GM18519 (cell line): ENCODE measurements around the gene BLOC1S4.
"Not testable (repeated sequence)": the region's sequence is repeated elsewhere in the genome, so short reads cannot be mapped to it uniquely, and the experiment has no call there.

Experiments used
- ATAC-seq: cut with Tn5 transposase; IDR thresholded peaks from one replicate; pipeline ENCODE4 v1.9.1; 2021; ENCODE audit warnings: mild to moderate bottlenecking, moderate library complexity; ENCODE audit not compliant: unreplicated experiment, low FRiP score

The BLOC1S4 gene

DNA sequence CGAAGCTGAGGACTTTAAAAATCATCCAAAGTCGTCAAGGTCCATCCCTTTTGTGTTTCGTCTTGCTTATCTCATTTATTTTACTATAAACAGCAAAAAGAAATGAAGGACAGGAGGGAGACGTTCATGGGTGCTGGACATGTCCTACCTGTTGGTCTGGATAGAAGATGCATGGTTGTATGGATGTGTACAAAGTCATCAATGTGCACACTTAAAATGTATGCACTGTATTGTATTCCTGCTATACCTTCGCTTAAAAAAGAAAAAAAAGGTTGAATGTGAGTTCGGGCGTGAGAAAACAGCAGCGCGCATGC, 313 bp upstream of the BLOC1S4 start:
- peak; percentile 13 for ATAC-seq

DNA sequence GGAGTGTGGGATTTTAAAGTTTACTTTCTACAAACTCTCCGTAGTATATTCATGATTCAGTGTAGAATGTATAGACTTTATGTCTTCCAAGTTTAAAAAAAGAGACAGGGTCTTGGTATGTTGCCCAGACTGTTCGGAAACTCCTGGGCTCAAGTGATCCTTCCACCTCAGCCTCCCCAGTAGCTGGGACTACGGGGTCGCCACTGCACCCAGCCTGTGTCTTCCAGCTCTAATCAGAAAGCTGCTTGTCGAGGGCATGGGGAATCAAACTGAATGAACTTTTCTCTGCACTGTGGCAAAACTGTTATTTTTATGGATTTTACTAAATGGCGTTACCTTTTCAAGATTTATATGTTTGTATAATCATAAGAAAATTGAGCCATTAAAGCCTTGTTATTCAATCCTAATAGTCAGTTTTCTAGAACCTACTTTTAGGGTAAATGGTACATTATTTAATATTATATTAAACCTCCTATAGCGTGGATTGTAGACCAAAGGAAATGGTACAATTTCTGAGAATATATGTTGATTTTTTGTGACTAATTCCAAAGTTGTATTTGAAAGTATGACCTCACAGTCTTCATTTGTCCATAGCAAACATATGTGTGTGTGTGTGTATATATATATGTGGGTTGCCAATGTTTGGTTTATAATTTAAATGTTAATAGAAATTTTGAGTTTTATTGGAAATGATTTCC, 1.1 kb downstream of the BLOC1S4 start:
- ATAC-seq = no peak

DNA sequence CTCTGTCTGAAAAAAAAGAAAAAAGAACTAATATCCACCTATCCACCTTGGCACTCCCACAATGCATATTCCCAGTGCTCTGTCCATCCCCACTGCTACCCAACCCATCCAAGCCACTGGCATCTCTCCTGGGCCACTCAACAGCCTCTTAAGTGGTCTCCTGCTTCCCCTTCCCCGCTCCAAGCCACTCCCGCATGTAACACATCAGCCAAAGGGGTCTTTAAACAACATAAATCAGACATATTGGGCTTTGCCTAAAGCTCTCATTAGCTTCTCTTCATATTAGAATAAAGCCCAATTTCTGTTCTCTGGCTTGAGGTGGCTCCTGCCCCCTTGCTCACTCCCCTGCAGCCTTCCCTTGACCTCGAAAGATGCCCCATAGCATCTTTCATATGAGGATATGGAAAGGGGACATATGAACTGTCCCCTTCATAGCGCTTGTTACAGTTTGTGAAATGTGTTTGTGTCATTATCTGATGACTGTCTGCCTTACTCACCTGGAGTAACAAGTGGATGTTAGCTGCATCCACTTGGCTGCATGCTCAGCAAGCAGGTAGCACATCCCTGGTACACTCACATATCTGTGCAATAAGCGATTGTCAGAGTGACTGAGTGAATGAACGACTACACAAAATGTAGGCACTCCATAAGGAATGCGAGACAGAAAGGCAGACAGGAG, 3.1 kb downstream of the BLOC1S4 start:
- ATAC-seq = no peak

DNA sequence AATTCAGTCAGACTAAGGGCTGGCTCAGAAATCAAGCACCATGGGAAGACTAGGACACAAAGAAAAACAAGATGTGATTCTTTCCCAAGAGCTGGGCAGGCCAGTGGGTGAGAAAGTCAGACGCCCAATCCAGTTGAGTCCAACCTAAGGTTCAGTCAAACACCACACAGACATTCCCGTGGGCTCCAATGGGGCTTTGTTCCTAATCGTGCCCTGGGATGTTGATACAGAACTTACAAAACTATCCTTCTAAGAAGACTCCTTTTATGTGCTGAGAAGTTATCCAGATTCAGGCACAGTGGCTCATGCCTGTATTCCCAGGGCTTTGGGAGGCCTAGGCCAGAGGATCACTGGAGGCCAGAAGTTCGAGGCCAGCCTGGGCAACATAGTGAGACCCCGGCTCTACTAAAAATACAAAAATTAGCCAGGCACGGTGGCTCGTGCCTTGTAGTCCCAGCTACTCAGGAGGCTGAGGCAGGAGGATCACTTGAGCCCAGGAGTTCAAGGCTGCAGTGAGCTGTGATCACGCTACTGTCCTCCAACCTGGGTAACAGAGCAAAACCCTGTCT, 3.7 kb downstream of the BLOC1S4 start:
- ATAC-seq = no peak

DNA sequence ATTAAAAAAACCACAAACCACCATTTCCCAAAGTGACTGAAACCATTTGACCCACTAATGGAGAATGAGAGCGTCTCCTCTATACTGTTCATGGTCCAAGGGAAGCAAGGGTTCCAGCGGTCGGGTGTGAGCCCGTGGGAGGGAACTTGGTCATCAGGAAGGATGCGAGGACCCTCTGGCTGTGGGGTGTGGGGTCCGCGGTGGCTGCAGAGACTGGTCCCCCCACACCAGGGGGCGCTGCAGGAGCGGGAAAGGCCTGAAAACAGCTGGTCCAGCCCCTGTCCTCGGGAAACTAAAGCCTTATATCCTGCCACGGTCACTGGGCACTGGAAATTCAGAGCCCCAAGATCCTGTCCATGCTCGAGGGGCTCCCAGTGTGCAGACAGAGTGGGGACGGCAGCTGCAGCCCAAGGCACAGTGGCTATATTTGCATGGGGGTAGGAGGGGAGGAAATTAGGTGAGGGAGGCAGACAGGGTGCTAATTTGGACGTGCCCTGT, 4.3 kb downstream of the BLOC1S4 start:
- ATAC-seq = no peak

DNA sequence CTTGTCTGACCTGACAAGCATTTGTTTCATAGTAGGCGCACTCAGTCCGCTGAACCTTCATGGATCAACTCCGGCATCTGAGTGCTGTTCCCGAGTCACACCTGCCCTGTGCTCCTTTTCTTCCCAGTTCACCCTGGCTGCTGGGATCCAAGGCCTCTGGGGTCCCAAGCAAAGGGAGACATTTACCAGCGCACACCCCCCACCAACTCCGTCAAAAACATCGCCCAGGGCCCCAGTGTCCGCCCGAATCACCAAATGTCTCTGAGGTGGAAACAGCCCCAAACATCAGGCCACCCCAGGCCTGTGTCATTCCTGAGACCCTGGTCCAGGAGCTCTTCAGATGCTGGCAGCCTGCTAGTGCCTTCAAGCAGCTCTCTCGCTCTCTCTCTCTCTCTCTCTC, 5.1 kb downstream of the BLOC1S4 start:
- no peak for ATAC-seq

DNA sequence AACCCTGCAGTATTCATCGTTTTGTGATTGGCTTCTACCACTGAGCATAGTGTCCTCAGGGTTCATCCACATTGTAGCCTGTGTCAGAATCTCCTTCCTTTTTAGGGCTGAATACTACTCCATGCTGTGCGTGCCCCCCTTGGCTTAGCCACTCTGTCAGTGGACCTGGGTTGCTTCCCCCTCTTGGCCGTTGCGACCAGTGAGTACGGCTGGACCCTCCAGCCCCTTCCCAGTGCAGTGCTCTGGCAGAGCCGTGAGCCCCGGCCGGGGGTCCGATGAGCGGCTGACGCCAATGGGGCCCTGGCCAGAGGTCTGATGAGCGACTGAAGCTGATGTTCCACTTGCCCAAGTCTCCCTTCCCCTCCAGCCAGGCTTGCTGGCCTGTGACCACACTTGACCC, 6.9 kb downstream of the BLOC1S4 start:
- no peak for ATAC-seq

DNA sequence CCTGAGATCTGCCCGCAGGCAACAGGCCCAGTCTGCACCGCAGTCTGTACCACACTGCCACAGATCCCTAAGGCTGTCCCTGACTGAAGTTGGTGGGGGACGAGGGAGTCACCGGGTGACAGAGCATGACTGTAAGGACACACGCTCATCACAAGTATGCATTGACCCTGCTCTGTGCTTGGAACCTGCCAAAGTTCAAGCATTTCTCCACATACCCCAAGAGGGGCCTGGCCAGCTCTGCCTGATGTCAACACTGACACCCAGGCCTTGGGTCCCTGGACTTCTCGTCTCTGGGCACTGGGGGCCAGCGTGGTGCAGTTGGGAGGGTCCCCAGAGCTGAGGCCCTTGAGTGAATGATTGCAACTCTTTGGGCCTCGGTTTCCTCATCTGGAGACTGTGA, 7.9 kb downstream of the BLOC1S4 start:
- ATAC-seq = no peak

DNA sequence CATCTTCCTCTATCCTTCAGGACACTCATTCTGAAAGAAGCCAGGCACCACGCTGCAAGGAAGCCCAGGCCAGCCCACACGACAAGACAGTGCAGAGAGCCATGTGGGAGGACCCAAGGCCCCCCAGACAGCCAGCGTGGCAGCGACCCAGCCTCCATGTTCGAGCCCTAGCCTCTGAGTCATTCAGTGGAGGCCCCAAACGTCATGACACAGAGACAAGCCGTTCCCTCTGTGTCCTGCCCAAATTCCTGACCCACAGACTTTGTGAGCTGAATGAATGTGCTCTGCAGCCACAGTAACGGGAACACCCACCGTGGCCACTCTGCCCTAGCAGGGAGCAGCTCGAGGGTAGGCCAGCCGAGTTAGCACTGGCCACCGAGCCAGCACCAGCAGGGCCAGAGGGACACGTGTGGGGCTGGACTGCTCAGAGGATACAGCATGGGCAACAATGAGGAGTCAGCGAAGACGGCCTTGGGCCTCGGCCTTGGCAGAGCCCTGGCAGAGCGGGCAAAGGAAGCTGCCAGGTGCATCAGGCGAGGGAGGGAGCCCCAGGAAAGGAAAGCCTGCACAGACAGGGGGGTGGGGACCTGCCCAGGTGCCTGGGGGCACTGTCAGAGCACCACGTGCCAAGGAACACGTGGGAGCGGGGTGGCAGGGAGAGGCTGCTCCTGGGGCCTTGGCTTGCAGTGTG, 8.6 kb downstream of the BLOC1S4 start:
- ATAC-seq = no peak

DNA sequence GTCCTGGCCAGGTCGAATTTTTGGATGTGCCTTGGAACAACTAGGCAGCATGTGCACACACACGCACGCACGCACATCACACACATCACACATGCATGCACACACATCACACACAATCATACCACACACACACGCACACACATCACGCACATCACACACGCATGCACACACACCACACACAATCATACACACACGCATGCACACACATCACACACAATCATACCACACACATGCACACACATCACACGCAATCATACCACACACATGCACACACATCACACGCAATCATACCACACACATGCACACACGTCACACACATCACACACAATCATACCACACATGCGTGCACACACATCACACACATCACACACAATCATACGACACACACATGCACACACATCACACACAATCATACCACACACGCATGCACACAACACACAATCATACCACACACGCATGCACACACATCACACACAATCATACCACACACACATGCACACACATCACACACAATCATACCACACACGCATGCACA, 9.5 kb downstream of the BLOC1S4 start:
- ATAC-seq = not testable (repeated sequence)

DNA sequence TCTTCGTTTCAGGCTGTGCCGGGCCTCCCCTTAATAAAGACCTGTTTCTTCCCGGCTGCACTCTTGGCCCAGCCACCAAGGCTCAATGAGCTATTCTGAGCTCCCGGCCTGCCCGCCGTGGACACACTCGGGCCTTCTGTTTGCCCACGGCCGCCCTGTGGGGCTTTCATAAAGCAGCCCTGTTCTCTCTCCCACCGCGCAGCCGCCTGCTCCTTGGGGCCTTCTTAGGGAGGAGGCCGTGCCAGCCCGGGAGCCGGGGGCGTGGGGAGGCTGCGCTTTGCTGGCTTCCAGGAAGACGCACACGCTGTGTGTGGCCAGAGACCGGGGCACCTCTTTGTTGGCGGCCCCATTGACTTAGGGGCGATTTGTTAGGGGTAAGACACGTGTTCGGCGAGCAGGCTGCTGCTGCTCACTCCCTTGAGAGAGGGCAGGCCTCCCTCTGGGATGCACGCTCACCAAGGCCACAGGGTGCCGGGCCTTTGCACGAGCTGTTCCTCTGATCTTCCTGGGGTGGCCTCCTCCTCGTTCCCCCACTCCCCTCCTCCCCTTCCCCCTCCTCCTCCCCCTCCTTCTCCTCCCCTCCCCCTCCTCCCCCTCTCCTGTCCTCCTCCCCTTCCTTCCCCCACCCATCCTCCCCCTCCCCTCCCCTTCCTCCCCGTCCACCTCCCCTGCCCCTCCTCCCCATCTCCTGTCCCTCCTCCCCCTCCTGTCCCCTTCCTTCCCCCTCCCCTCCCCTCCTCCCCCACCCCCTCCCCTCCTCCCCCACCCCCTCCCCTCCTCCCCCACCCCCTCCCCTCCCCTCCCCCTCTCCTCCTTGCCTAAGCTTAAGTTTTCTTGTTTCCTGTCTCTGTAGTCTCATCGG, 11.3 kb downstream of the BLOC1S4 start:
- ATAC-seq = no peak

DNA sequence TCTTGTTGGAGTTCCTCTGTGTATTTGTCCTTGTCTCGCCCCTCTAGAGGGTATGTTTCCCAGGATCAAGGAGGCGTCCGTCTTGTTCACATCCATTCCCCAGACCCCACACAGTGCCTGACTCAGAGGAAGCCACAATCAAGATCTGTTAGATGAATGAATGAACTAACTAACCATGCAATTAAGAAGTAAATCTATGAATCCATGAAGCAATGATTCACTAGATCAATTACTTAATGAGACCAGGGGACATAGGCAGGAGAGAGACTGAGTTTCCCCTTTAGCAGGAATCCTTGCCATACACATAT, 11.9 kb downstream of the BLOC1S4 start:
- ATAC-seq = no peak

DNA sequence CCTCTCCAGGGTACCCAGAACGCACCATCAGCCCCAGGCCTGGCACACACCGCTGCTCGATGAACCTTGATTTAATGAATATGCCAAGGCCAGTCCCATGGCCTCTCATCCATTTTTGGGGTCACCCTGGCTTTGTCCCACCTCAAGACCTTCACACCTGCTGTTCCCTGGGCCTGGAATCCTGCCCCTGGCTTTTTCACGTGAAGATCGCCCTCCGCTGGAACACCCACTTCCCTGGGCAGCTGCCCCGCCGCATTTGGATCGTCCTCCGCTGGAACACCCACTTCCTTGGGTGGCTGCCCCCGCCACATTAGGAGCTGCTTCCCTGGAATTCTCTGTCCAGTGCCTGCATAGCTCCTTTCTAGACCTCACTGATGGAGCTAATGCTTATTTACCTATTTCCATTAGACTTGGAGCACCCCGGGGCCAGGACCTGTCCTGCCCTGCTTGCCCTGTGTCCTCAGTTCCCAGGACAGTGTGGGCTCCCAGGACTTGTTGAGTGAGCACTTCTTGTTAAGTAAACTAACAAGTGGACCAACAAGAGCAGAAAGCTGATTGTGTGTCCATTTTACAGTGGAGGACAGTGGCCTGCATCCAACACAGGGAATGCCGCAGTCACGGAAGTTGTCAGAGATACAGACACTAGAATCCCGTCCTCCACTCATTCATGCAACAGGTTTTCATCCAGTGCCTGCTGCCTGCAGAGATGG, 12.5 kb downstream of the BLOC1S4 start:
- ATAC-seq = no peak

DNA sequence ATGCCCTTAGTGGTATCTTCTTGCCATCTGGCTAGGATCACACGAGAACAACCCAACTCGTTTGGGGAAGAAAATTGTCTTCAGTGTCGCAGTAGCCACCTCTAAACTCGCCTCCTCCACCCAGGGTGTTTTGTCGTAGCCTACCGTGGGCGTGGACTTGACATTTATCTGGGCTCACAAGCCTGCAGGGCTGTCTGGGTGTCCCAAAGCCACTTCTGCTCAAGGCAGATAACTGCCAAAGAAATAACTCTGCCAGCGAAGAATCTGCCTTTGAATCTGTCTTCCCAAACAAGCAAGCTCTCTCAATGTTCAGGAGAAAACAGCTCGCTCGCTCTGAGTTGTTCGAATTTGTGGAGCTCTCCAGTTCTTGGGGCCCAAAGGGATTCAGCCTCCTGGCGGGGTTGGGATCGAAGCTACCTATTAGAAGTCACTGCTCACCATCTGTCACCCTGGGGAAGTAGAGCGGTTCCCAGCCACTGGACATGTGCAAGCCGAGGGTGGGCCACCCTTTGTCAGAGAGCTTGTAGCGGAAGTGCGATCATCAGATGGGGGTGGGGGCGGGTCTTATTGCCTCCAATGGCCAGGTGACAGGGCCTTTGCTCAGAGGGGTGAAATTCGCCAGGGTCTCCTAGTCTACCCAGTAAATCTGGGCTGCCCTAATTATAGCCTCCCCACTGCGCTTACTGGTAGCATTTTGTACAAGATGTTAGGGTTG, 14.8 kb downstream of the BLOC1S4 start:
- no peak for ATAC-seq

DNA sequence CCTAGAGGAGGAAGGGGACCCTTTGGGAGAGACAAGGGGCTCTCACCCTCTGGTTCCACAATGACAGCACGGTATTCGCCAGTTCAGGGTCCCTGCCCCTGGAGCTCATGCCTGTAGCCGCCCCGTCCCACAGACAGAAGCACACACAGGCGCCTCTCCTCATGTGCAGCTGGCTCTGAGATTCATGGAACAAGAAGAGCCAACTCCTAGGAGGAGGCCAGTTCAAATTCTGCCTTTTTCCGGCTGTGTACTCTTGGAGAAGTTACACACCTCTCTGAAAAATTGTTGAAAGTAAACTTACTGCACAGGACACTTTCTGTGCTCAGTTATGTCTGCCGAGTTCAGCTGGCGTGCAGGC, 15.3 kb downstream of the BLOC1S4 start:
- no peak for ATAC-seq

DNA sequence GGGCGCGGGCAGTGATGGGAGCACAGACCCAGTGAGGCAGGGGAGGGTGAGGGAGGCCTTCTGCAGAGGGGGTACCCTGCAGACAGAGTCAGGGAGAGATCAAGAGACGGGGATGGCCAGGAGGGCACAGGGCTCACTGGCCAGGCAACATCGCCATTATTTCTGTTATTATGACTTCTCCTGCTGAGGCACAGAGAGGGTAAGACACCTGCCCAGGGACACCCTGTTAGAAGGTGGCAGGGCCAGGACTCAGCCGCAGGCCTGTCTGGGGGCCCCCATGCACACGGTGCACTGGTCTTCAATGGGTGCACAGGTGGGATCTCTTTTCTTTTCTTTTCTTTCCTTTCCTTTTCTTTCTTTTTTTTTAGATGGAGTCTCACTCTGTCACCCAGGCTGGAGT, 15.8 kb downstream of the BLOC1S4 start:
- ATAC-seq = no peak

DNA sequence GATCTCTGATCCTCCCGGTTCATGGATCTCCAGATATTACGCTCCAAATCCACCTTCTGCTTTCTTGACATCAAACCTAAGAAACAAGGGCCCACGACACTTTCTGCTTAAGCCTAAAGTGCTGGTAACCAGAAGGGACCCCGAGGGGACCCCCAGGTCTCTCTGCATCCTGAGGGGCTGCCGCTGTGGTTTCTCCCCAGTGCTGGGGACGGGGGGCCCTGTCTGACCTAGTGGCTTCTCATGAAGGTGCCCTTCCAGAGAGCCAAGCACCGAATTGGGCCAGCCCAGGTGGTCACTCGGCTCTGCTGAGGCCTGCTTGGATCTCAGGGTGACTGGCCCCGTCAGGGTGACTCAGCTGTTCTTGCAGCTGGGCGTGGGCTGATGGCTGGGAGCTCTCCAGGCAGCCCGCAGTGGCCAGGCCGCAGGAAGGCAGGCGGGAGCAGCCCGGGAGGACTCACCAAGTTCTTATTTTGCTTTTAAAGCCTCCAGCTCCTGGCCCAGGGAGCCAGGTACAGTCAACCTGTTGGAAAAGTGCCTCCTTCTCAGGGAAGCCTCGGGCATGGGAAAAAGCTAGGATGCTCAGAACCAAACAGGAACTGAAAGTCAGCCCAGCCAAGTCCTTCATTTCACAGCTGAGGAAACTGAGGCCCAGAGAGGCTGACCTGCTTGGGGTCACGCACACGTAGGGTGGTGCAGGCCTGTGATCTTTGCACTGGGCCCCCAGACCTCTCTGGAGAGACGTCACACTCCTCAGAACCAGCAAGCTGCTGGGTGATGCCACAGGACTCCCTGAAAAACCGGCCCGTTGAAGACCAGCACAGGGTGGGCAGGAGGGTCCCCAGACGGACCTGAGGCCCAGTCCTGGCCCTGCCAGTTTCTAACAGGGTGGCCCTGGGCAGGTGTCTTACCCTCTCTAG, 16.7 kb downstream of the BLOC1S4 start:
- ATAC-seq = no peak
